K562 (cell line): Measurements from ENCODE around the gene CORIN. TPM values are rescaled to one million over a fixed set of nuclear protein-coding genes. Genes with fewer than 3 reads are reported as not detected.

Experiments
- ATAC-seq: fragments of 200-7000 bp; cut with Tn5 transposase; 3 replicates; pipeline ENCODE4 v1.9.1; 2020; ENCODE audit warnings: moderate library complexity
- BruUV-seq: library from RNA; stranded (reverse); fragments of 400-500 nt; replicated peaks from 2 replicates; lab custom pipeline; 2021; lab: Mats Ljungman, UMichigan
- CTCF ChIA-PET: fragments of 300-600 bp; formaldehyde crosslinking; extraction: SDS; loops from one replicate; lab custom pipeline; 2021; ENCODE audit warnings: low intra/inter-chr PET ratio; lab: Yijun Ruan, JAX
- POLR2A ChIA-PET: fragments of 300-600, 350-650 bp; sonication (Branson Sonifier 250); formaldehyde crosslinking; extraction: SDS; loops from one replicate; lab custom pipeline; 2021; ENCODE audit warnings: antibody characterized with exemption, inconsistent platforms; lab: Yijun Ruan, JAX
- DNase-seq, 4 experiments: peaks; one replicate each; pipeline versions ENCODE4 v3.0.0 to v3.0.0-alpha.2; 2011 to 2018; ENCODE audit warnings: low spot score in 3 of 4, mixed read lengths in 3 of 4; ENCODE audit errors: extremely low read depth in 1 of 4
- FAIRE-seq: peaks from 2 replicates; lab custom pipeline; 2011; peaks lifted over from hg19 to GRCh38; lab: Jason Lieb, UNC
- H2AFZ ChIP-seq: 2 replicates; pipeline ENCODE4 v1.6.0; 2011; ENCODE audit warnings: low read depth, low read length, control low read depth, inconsistent platforms
- H3K27ac ChIP-seq: fragments of 200-600 bp; 3 replicates; pipeline ENCODE4 v1.8.0; 2011; ENCODE audit warnings: low read depth, mild to moderate bottlenecking, control low read depth, inconsistent platforms, low read length, moderate library complexity, mixed read lengths; ENCODE audit errors: extremely low read depth
- H3K27me3 ChIP-seq, 2 experiments: fragments of 300-600 bp in 1 of 2; 2 replicates in 1 of 2; 3 replicates in 1 of 2; pipeline versions ENCODE4 v1.6.0 to v1.8.0; 2011; ENCODE audit warnings: inconsistent platforms in 2 of 2, low read length in 2 of 2, mild to moderate bottlenecking in 1 of 2, mixed read lengths in 1 of 2, moderate library complexity in 1 of 2; ENCODE audit not compliant: control insufficient read depth in 2 of 2, insufficient read depth in 2 of 2
- H3K36me3 ChIP-seq: fragments of 300-600 bp; 3 replicates; pipeline ENCODE4 v1.8.0; 2011; ENCODE audit warnings: mild to moderate bottlenecking, low read length, inconsistent platforms; ENCODE audit not compliant: control insufficient read depth, insufficient read depth
- H3K4me1 ChIP-seq, 2 experiments: fragments of 200-600 bp in 1 of 2; replicated peaks in 1 of 2; 2 replicates in 1 of 2; 3 replicates in 1 of 2; pipeline versions ENCODE4 v1.5.1 to v1.8.0; 2011; ENCODE audit warnings: inconsistent platforms in 2 of 2, low read length in 2 of 2, mild to moderate bottlenecking in 1 of 2, mixed read lengths in 1 of 2, moderate library complexity in 1 of 2; ENCODE audit not compliant: control insufficient read depth in 2 of 2, insufficient read depth in 2 of 2
- H3K4me2 ChIP-seq: 2 replicates; pipeline ENCODE4 v1.6.1; 2011; ENCODE audit warnings: low read length, control low read depth, inconsistent platforms, mixed read lengths; ENCODE audit not compliant: insufficient read depth
- H3K4me3 ChIP-seq: fragments of 200-600 bp; sonication (generic), shearing (Covaris generic); 2 replicates; pipeline ENCODE4 v1.5.1; 2016; ENCODE audit warnings: control low read depth, inconsistent platforms
- H3K79me2 ChIP-seq: fragments of 200-600 bp; 3 replicates; pipeline ENCODE4 v1.8.0; 2011; ENCODE audit warnings: low read length, inconsistent platforms; ENCODE audit not compliant: control insufficient read depth, insufficient read depth
- H3K9ac ChIP-seq, 2 experiments: 2 replicates each; pipeline versions ENCODE4 v1.6.0 to v1.6.1; 2011; ENCODE audit warnings: low read depth in 2 of 2, low read length in 2 of 2, control low read depth in 1 of 2, inconsistent platforms in 1 of 2, mild to moderate bottlenecking in 1 of 2, mixed read lengths in 1 of 2; ENCODE audit not compliant: insufficient read depth in 1 of 2
- H3K9me1 ChIP-seq: one replicate; pipeline ENCODE4 v1.6.0; 2011; ENCODE audit warnings: inconsistent platforms, mild to moderate bottlenecking, low read length, moderate library complexity; ENCODE audit not compliant: control insufficient read depth, insufficient read depth
- H3K9me3 ChIP-seq: replicated peaks from 2 replicates; pipeline ENCODE4 v1.5.1; 2011; ENCODE audit warnings: low read depth, low read length, inconsistent platforms; ENCODE audit not compliant: control insufficient read depth, insufficient read depth
- H4K20me1 ChIP-seq: replicated peaks from 2 replicates; pipeline ENCODE4 v1.6.1; 2011; ENCODE audit warnings: low read length, inconsistent platforms, mixed read lengths; ENCODE audit not compliant: control insufficient read depth, insufficient read depth
- BRD9 ChIP-seq: fragments of 450-650 bp; IDR thresholded peaks from 2 replicates; pipeline ENCODE4 v1.6.1; 2018; ENCODE audit warnings: low read depth; ENCODE audit not compliant: partially characterized antibody
- NR2C1 ChIP-seq, 2 experiments: fragments of 450-650 bp; IDR thresholded peaks; 2 replicates each; pipeline ENCODE4 v1.6.1; 2017; ENCODE audit warnings: mild to moderate bottlenecking in 2 of 2, antibody characterized with exemption in 1 of 2, inconsistent platforms in 1 of 2, missing compliant biosample characterization in 1 of 2, missing genetic modification characterization in 1 of 2
- RBM39 ChIP-seq: fragments of 200-400 bp; formaldehyde crosslinking; optimal IDR thresholded peaks from 2 replicates; pipeline ENCODE3; 2018; ENCODE audit warnings: low read depth, low read length
- RFX1 ChIP-seq: fragments of 450-650 bp; IDR thresholded peaks from 2 replicates; pipeline ENCODE4 v1.6.1; 2016; ENCODE audit warnings: mild to moderate bottlenecking, moderate library complexity
- SMARCA4 ChIP-seq: fragments of 450-650 bp; IDR thresholded peaks from 2 replicates; pipeline ENCODE4 v1.6.1; 2016
- SRSF9 ChIP-seq: fragments of 200-400 bp; formaldehyde crosslinking; IDR thresholded peaks from 2 replicates; pipeline ENCODE4 v1.6.1; 2017; ENCODE audit warnings: low read depth, low read length, borderline replicate concordance
- TRIM24 ChIP-seq, 2 experiments: fragments of 450-650 bp; IDR thresholded peaks; 2 replicates each; pipeline ENCODE4 v1.6.1; 2016
- WGBS: fragments of 100-300 bp; shearing (Covaris generic); methylation state at CpG from one replicate; pipeline ENCODE4 v1.1.6; 2016; ENCODE audit warnings: low coverage, mixed read lengths; ENCODE audit not compliant: insufficient coverage; ENCODE audit errors: missing lambda C conversion rate; 5-methylcytosine and 5-hydroxymethylcytosine counted together
- in situ Hi-C: fragments of 300-500 bp; cut with MboI; formaldehyde crosslinking; loops from 4 replicates; pipeline ENCODE4 v1.15.0; 2018; ENCODE audit warnings: inconsistent platforms, mixed read lengths
- intact Hi-C: fragments of 100-400 bp; cut with micrococcal nuclease; formaldehyde crosslinking; loops from 2 replicates; pipeline ENCODE4 v1.14.2; 2022
- polyA plus RNA-seq, 8 experiments: library from polyadenylated mRNA; depleted of rRNA in 4 of 8; stranded (reverse) in 5 of 8; unstranded in 3 of 8; fragments of >200 nt; fragmentation: Nextera tagmentation in 2 of 8; fragmentation: Illumina TruSeq in 1 of 8; extraction: Ambion mirVana in 2 of 8; extraction: Trizol in 1 of 8; gene quantifications; 2 replicates each; pipeline versions ENCODE4 v1.2.1 to v1.2.3, GENCODE V29; 2011 to 2014; ENCODE audit warnings: inconsistent platforms in 1 of 8, missing spikeins in 1 of 8
- total RNA-seq, 7 experiments: library from RNA; depleted of rRNA in 6 of 7; stranded (reverse); fragments of >200 nt in 6 of 7; fragmentation: Illumina TruSeq in 2 of 7; extraction: Trizol in 2 of 7; gene quantifications; 2 replicates each; pipeline versions ENCODE4 v1.2.1 to v1.2.3, GENCODE V29; 2011 to 2021; ENCODE audit warnings: low replicate concordance in 1 of 7

CORIN gene
- total and polyA plus RNA-seq, 9 of the 15 experiments (the other 6 are each of a cell fraction or from before 2014, with no cell fraction given): 0.04 to 0.31 (median 0.08) TPM; not detected in 4

- Histone ChIP-seq H3K36me3 (peaks cover 75% of the 10 kb centered on the region), H3K4me2 (no peak overlapping the region), H3K9me3 (0 out of 2 replicates have a peak, but pooled peaks cover 2% of the 10 kb centered on the region), H3K27me3 (no peaks in the 10 kb centered on the region), H3K27ac (no peak overlapping the region), H3K79me2 (no peaks in the 10 kb centered on the region), H3K9ac (no peak overlapping the region), H4K20me1 (no peaks in the 10 kb centered on the region), H3K9me1 (no peaks in the 10 kb centered on the region), H2AFZ (no peak overlapping the region), H3K4me1 (no peaks in the 10 kb centered on the region), H3K4me3 (no peak overlapping the region)
- DNase-seq (no peak), FAIRE-seq (no peak), ATAC-seq (no peak)
- ChIA-PET POLR2A (no interaction called here), CTCF (no interaction called here)
- in situ Hi-C loops (no loop called here), intact Hi-C loops (no loop called here)
- BruUV-seq: no TSS peak
- no peak for TF ChIP-seq SMARCA4
- TF ChIP-seq SRSF9: no peak
- TF ChIP-seq RBM39: no peak
- TF ChIP-seq RFX1: no peak
Observed at GRCh38 chr4:47876310-47876709, 38.4 kb upstream of the CORIN start.

GRCh38 chr4:47873877-47874541, 36.1 kb upstream of the CORIN start:
- FAIRE-seq: no peak
- 88% methylated on average over 3 of the region's 3 CpGs for WGBS
- CTCF ChIA-PET: no interaction called here

More at GRCh38 chr4:47873877-47874541, 36.1 kb upstream of the CORIN start:
- H3K9ac ChIP-seq: no peak overlapping the region
- POLR2A ChIA-PET: no interaction called here
- no peak overlapping the region for H2AFZ ChIP-seq
- H3K36me3 ChIP-seq: peaks cover 78% of the 10 kb centered on the region
- in situ Hi-C loops: no loop called here
- no peak overlapping the region for H3K4me3 ChIP-seq
- no peaks in the 10 kb centered on the region for H4K20me1 ChIP-seq
- H3K79me2 ChIP-seq: peaks cover 2% of the 10 kb centered on the region; the same call in 2 of the 3 replicates
- intact Hi-C loops: no loop called here
- no TSS peak for BruUV-seq
- no peaks in the 10 kb centered on the region for H3K9me1 ChIP-seq
- H3K27ac ChIP-seq: no peak overlapping the region
- ATAC-seq (no peak), DNase-seq (no peak)
- no peak for TF ChIP-seq NR2C1 (IDR thresholded peaks at IDR 0.05)
- TF ChIP-seq NR2C1 (tag; IDR thresholded peaks at IDR 0.05): no peak
- no peak for TF ChIP-seq BRD9
- no peak for TF ChIP-seq TRIM24 (IDR thresholded peaks at IDR 0.05)
- no peak overlapping the region for H3K4me2 ChIP-seq
- H3K27me3 ChIP-seq: no peaks in the 10 kb centered on the region
- no peaks in the 10 kb centered on the region for H3K4me1 ChIP-seq
- H3K9me3 ChIP-seq: 0 out of 2 replicates have a peak, but pooled peaks cover 2% of the 10 kb centered on the region
